Measurements from ENCODE around the gene INKA2.

DNA sequence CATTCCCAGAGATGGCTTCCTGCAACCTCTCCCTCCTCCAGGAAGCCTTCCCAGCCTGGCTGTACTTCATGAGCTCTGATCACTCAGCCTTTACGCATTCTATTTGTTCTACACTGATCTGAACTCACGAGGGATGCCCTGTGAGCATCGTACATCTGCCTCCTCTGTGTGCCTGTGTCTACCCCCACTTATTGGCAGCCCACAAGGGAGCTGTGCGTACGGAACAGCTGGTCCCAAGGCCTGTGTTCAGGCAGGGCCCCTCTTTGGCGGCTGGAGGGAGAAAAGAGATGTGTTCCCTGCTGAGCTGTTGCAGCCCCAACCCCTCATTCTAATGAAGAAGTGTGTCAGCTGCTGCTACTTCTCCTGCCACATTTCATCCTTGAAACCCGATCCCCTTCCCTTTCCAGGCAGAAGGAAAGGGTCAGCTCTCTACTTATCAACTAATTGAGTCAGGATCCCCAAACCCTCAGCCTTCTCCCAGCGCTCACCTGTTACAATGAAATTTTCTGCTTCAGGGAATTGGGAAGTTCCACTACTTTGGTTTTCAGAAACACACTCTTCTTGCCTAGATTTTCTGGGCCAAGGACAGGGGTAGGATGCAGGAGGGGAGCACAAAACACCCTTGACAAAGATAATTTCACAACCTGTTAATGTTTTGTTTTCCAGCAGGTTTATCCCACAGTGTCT, 3.2 kb downstream of the INKA2 start:
- TF ChIP-seq CTCF (IDR thresholded peaks at IDR 0.05), result no peak
- no peak for TF ChIP-seq POLR2A (IDR thresholded peaks at IDR 0.05)
